ENCODE data around the gene ROMO1.
"Not testable (repeated sequence)": the region's sequence is repeated elsewhere in the genome, so short reads cannot be mapped to it uniquely, and the experiment has no call there.

The ROMO1 gene

DNA sequence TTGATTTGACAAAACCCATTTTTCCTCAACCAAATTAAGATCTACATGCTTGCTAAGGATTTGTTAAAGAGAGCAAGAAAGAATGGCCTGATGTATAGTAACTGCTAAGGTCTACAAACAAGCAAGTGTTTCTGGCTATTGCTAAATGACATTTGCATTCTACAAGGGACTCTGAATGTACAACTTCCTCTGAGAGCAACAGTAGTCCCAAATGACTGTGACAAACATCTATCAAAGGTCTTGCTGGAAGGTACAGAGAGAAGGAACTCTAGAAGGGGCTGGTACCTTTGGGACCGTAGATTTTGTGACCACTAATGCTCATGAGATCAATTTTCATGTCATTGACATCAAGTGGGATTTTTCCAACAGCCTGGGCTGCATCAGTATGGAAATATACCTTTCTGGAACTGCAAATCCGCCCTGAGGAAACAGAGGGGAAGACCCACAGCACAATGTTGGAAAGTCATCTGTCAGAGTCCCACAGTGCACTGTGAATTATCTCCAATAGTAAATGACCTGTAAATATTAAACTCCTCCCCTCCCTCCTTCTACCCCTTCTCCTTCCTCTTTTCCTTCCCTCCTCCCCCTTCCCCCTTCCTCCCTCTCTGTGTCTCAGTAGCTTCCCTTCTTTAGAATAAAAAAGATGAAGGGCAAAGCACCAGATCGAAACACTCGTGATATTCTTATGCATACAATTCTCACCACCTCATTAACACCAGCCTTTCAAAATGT, 18.6 kb upstream of the ROMO1 start:
- no peak for DNase-seq (ENCODE audit: low read depth, low spot score)

DNA sequence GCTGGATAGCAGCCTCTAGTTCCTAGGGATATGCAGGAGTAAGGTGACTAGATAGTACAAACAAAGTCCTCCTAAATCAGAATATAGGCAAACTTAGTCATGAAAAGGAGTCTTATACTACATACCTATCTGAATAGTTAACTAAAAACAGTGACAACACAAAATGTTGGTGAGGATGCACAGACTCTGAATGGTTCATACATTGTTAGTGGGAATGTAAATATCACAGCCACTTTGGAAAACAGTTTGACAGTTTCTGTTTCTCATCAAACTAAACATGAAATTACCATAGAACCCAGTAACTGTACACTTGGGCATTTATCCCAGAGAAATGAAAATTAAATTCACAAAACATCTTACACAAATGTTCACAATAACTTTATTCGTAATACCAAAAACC, 17.2 kb upstream of the ROMO1 start:
- DNase-seq (ENCODE audit: low read depth, low spot score): no peak

DNA sequence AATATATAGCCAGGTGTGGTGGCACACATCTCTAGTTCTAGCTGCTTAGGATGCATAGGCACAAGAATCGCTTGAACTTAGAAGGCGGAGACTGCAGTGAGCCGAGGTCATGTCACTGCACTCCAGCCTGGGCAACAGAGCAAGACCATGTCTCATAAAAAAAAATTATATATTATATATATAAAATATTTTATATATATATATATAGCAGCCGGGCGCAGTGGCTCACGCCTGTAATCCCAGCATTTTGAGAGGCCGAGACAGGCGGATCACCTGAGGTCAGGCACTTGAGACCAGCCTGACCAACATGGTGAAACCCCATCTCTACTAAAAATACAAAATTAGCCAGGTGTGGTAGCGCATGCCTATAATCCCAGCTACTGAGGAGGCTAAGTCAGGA, 13.8 kb upstream of the ROMO1 start:
- DNase-seq (ENCODE audit: low read depth, low spot score): not testable (repeated sequence)

DNA sequence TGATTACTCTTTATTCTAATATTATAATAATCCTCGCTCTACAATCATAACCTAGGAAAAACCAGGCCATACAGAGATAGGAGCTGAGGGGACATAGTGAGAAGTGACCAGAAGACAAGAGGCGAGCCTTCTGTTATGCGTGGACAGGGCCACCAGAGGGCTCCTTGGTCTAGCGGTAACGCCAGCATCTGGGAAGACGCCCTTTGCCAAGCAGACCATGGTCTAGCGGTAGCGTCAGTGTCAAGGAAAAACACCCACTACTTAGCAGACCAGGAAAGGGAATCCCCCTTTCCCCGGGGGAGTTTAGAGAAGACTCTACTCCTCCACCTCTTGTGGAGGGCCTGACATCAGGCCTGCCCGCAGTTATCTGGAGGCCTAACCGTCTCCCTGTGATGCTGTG, 12.3 kb upstream of the ROMO1 start:
- not testable (repeated sequence) for DNase-seq (ENCODE audit: low read depth, low spot score)

DNA sequence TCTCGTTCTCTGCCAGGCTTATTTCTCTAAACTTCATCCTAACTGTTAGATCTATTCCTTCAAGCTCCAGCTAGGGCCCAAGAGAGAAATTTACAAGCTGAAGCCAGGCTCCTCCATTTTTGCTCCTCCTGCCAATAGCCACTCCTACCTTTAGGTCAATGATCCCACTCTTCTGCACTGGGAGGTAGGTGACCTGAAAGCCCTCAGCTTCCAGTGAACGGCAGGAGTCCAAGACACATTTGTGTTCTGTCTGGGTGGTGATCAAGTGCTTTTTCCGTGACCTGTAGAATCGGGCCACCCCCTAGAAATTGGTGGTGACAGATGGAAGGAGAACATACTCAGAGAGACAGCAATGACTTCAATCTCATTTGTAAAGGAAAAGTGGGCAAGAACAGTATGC, 8.9 kb upstream of the ROMO1 start:
- DNase-seq (ENCODE audit: low read depth, low spot score): no peak

DNA sequence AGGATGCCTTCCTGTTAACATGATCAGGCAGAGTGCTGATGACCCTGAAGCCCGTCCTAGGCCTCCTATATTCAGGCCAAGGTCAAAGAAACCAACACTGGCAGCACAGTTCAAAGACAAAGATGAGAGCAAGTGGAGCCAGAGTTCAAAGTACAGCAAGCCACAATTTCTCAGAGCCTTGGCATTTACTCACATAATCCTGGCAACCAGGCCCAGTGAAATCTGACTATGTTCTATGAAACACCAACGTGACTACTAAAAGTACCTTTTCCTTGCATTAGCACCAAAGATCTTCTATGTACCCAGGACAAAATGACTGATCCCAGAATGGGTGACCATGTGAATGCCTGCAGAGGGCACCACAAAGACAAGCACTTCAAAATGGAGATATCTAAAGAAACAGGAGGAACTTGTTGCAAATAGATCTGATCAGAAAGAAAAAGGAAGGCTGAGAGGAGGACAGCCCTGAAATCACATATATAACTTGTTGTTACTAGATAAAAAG, 3.9 kb upstream of the ROMO1 start:
- DNase-seq (ENCODE audit: low read depth, low spot score): no peak

DNA sequence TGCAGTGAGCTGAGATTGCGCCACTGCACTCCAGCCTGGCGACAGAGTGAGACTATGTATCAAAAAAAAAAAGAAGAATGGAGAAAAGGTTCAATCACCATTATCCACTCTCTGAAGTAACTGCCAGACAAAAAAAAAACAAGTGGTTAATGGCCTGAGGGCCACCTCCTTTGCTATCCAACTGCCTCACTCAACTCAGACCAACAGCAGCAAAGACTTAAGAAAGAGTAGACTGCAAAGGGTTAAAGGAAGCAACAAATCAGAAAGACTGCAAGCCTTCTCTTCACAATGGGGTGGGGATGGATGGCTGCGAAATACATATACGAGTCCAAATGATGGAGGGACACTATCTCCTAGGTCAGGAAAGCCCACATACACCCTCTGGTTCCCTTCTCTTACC, 3.2 kb upstream of the ROMO1 start:
- no peak for DNase-seq (ENCODE audit: low read depth, low spot score)

DNA sequence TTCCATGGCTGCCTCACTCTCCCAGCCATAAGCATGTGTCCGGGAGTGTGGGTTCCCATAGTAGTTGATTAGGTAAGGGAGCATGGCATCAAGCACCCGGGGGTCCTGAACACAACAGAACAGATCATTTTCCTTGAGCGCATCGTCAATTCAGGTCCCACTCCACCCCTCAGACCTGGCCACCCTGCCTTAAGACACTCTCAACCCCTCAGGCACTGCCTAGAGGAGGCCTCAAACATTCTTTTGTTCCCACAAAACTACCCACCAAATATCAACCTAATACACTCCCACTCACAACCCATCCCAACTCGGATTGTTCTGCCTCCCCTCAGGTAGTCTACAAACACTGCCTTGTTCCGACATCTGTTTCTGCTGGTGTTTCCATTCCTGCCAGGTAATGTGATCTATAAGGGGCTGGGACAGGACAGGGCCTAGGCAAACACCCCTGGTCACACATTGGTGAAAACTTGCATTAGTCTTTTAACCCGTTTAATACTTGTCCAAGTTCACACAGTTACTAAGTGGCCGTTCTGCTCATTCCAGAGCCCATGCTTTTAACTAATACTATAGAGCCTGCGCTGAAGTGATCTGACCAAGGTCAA, 1.4 kb upstream of the ROMO1 start:
- no peak for DNase-seq (ENCODE audit: low read depth, low spot score)

DNA sequence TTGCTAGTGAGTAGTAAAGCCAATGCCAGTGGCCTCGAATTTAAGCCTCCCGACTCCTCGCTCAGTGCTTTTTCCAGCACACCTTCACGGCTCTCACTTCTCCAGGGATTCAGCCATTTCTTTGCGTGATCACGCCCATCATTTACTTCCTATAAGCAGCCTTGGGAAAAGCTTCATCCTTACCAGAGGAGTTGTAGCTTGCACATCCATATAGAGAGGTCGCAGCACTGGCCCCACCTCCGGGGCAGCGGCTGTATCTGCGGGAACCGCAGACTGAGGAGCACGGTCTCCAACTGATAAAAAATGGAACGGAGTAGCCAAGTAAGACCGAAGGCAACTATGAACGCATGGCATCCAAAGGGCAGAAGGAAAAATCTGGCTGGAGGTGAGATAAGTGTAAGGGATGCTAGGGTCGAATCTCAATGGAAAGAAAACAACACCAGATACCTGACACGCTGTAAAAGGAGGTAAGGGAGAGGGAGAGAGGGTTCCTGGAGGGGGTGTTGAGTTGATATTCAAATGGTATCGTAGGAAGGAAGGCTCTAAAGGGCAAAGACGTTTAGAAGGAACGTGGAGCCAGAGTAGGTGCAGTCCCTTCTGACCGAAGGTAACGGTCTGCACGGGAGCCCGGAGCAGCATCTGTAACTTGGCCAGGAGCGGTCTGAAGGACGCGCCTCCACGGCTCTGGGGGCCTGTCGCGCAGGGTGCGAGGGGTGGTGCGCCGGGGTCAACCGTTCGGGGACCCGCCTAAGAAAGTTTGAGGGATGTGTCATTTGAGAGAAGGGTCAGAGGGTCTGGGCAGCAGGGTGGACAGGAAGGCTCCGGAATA, 693 bp upstream of the ROMO1 start:
- no peak for DNase-seq (ENCODE audit: low read depth, low spot score)

DNA sequence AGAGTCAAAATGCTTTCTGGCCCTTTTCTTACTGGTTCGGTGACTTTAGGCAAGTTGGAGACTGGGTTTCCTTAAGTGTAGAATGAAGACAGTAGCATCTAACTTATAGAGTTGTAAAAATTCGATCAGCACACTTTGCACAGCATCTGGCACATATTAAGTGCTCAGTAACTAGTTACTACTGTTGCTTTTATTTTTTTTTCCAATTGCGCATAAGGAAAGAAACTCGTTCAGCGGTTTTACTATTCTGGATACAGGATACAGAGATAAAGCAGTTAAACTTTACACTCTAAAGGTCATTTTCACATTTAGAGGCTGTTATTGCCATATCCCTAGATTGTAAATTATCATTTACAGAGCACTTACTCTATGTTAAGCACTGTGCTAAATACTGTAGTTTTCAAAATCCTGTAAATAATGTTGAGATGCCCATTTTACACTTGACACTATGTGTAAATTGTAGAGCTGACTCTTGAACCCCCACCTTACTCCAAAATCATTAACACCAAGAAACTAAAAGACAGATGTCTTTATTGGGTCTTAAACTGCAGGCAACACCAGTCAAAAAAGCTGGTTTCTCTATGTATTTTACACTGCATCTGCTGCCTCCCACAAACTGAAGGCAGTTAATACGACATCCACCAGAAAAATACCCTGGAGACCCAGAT, 886 bp downstream of the ROMO1 start:
- DNase-seq (ENCODE audit: low read depth, low spot score): no peak

DNA sequence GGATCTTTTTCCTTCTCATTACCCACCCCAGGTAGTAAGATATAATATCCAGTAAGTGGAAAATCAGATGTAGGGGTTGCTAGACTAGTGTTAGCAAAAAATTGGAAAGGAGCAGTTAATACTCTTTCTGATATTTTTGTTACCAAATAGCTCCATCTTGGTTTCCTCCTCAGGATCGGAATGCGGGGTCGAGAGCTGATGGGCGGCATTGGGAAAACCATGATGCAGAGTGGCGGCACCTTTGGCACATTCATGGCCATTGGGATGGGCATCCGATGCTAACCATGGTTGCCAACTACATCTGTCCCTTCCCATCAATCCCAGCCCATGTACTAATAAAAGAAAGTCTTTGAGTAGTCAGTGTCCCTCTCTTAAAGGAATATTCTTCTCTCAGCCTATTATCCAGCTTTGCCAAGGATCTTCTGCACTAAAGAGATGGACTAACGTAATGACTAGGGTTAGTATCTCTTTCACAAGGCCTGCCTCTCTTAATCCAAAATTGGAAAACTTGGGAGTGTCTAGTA, 1.5 kb downstream of the ROMO1 start:
- no peak for DNase-seq (ENCODE audit: low read depth, low spot score)

DNA sequence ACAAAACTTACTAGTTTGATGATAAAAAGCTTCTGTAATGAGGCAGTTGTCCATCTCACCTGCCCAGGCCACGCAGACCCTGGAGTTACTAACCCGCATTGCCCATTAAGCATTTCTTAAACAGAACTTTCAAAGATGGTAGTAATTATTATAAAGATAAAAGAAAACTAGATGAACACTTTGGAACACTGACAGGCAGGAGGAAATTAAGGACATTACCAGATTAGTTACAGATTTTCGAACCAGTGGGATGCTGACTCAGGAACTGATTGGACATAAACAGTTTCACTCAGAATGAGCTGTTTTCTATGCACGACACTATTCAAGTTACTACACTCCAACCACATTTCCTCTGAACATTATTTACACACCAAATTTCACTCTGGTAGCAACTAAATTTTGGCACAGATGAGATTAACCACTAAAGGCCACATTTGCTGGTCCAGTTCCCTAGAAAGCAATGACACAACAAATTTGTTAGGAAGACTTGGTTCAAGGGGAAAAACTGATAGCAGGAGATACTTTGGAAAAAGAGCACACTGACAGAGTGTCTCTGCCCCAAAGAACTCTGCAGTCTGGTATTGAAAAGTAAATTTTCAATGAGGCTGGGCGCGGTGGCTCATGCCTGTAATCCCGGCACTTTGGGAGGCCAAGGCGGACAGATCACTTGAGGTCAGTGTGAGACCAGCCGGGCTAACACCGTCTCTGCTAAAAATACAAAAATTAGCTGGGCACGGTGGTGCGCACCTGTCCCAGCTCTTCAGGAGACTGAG, 3.0 kb downstream of the ROMO1 start:
- DNase-seq (ENCODE audit: low read depth, low spot score): no peak

DNA sequence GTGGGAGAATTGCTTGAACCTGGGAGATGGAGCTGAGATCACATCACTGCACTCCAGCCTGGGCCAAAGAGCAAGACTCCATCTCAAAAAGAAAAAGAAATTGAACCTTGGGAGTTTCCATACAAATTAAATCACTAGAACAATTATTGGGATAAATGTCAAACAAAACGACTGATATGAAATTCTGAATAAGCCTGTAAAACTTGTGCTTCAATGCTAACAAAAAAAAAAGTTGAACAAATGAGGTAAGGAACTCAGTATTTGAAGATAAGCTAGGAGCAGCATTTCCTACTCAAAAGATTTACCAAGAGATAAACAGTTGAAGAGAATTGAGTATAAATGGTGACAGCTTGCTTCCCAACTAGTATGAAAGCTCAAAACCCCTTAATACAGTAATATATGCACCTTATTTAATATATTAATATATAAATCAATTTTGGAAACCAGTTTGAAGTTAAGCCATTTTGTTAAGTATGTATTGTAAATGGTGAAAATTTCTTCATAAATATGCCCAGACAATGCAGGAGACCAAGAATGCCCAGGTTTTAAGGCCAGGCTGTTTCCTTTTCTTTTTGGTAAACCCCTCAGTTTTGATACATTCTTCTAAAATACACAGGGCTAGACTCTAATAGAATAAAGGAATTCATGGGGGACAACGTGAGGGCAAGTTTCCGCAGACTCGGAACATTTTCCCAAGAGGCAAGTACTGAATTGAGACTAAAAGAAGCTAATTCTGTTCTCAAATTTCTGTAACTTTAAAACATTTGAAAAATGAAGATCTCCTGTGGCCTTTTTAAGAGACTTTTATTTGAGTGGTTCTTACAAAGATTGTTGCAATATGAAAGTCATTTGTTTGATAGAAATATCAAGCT, 3.9 kb downstream of the ROMO1 start:
- DNase-seq (ENCODE audit: low read depth, low spot score): no peak

DNA sequence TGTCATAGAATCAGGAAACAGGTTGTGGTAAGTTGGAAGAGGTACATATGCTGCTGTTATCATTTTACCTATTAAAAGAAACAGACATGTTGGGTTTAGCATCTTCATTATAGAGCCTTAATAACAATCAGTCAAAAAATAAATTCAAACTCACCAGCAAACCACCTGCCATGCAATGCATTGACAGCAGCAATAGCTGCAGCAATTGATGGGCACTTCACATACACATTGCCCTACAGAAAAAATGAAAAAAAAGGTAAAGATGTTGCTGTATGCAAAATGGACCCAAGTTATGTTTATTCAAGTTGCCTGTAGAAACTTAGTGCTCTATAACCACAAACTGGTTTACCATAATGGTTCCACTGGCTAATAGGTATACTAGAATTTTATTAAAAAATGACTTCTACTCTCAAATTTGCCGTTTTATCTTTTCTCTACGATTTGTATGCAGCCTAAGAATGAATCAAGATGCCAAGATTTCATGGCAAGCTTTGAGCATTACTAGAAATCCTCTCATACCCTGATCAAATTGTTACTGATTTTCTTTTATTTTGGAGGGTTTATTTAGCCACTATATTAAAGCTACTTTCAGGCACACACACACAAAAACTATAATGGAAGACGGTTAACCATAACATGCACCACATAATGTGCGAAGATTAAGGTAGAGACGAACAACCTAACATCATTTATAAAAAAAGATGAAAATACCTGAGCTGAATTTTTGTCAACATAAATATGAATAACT, 5.5 kb downstream of the ROMO1 start:
- DNase-seq (ENCODE audit: low read depth, low spot score): no peak

DNA sequence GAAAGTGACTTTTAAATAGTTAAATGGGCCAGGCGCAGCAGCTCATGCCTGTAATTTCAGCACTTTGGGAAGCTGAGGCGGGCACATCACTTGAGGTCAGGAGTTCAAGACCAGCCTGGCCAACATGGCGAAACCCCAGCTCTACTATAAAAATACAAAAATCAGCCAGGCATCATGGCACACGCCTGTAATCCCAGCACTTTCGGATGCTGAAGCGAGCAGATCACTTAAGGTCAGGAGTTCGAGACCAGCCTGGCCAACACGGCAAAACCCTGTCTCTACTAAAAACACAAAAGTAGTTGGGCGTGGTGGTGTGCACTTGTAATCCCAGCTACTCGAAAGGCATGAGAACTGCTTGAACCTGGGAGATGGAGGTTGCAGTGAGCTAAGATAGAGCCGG, 6.7 kb downstream of the ROMO1 start:
- DNase-seq (ENCODE audit: low read depth, low spot score): not testable (repeated sequence)

DNA sequence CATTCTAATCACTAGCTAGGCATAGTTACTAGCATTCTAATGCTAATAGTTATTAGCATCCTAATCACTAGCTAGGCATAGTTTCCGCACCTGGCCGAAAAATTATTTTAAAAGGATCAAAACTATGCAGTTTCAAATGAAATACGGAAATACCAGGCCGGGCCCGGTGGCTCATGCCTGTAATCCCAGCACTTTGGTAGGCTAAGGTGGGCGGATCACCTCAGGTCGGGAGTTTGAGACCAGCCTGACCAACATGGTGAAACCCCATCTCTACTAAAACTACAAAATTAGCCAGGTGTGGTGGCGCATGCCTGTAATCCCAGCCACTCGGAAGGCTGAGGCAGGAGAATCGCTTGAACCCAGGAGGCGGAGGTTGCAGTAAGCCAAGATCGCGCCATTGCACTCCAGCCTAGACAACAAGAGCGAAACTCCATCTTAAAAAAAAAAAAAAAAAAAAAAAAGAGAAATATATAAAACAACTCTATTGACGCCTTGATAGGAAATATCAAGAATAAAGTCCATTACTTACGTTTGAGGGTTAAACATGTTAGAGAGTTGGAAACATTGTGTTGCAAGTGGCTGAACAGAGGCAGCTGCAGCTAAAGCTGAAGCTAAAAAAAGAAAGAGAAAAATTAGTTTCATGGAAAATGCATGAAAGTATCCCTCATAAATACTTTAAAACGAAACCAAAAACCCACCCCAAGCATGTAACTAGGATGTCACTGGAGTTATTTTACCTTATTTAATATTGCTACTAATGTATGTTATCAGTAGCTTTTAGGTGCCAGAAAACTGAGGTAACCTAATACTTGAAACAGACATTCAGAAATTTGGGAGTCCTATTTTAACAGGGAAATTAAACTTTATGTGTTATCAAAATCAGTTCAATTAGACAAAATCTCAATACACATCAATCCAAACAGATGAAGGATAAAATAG, 7.7 kb downstream of the ROMO1 start:
- not testable (repeated sequence) for DNase-seq (ENCODE audit: low read depth, low spot score)

DNA sequence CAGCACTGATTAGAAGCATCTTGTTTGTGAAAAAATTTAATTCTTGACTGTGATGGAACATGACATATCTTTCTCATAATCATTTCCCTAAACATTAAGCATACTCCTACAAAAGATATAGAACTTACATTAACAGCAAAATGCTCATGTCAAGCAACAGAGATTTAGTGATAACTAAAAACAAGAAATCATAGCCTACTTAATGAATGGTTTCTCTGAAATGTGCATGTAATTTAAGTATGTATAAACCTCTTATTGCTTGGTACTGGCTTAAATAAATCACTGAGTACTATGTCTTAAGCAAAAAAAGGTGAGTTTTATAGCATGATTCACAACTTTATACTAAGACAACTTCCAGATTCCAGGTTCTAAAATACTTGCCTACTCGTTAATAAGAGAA, 9.3 kb downstream of the ROMO1 start:
- no peak for DNase-seq (ENCODE audit: low read depth, low spot score)

DNA sequence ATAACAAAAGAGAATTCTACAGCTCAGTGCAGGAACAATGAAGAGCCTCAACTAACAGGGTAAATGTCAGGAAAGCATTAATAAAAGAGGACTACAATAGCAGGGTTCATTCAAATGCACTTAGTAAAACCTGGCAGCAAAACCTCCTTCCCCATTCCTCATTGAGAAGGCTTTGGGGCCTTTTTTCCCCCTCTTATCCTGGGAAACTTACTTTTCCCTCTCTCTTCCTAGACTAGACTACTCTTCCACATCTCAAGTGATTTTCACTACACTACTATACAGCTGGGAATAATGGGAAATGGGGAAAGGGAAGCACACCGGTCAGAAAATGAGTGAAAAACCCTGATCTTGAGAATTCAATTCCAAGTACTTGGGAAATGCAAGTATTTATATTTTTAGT, 10.1 kb downstream of the ROMO1 start:
- DNase-seq (ENCODE audit: low read depth, low spot score): no peak
